Coronary artery (tissue), 2 donors: ENCODE measurements around the gene DENND2A.
A peak's percentile ranks its signal among the peaks of the same experiment; 100 is the strongest.
"Not testable (repeated sequence)": the region's sequence is repeated elsewhere in the genome, so short reads cannot be mapped to it uniquely, and the experiment has no call there.

Experiments used
- DNase-seq: peaks from one replicate; pipeline ENCODE4 v3.0.0-alpha.2; 2017; ENCODE audit warnings: low spot score
- H3K27ac ChIP-seq, 2 donors: fragments of 200-600 bp; sonication (generic); one replicate each; pipeline ENCODE4 v1.5.1; 2016 to 2019
- H3K4me3 ChIP-seq: fragments of 200-600 bp; sonication (generic); 2 replicates; pipeline ENCODE4 v1.5.1; 2016; ENCODE audit warnings: mild to moderate bottlenecking, moderate library complexity
- TF ChIP-seq, protein P1 (sequence below): fragments of 200-600 bp; sonication (generic); IDR thresholded peaks from one replicate; pipeline ENCODE4 v1.5.1; 2019; ENCODE audit warnings: antibody characterized with exemption

The DENND2A gene

DNA sequence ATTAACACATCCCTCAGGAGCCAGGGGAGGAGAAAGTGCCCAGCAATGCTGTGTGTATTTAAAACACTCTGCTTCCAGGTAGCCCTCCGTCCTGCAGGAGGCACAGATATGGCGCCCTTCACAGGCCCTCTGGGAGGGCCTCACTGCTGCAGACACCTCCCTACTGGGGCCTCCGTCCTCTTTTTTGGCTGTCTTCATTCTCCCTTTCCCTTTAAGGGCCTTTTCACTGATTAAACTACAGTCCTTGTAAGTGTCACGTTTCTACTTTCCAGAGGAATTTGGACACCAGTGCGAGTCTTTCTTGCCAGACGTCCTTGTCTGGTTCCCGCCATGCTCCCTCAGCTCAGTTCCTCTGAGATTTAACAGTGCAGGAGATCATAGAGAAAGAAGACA is 121.6 kb downstream of the DENND2A start:
- TF ChIP-seq, protein P1, sequence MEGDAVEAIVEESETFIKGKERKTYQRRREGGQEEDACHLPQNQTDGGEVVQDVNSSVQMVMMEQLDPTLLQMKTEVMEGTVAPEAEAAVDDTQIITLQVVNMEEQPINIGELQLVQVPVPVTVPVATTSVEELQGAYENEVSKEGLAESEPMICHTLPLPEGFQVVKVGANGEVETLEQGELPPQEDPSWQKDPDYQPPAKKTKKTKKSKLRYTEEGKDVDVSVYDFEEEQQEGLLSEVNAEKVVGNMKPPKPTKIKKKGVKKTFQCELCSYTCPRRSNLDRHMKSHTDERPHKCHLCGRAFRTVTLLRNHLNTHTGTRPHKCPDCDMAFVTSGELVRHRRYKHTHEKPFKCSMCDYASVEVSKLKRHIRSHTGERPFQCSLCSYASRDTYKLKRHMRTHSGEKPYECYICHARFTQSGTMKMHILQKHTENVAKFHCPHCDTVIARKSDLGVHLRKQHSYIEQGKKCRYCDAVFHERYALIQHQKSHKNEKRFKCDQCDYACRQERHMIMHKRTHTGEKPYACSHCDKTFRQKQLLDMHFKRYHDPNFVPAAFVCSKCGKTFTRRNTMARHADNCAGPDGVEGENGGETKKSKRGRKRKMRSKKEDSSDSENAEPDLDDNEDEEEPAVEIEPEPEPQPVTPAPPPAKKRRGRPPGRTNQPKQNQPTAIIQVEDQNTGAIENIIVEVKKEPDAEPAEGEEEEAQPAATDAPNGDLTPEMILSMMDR, result no peak
- Histone ChIP-seq H3K27ac (peak overlapping the region in 1 of 2 donors; percentile 70), H3K4me3 (no peak overlapping the region)
- no peak for DNase-seq

DNA sequence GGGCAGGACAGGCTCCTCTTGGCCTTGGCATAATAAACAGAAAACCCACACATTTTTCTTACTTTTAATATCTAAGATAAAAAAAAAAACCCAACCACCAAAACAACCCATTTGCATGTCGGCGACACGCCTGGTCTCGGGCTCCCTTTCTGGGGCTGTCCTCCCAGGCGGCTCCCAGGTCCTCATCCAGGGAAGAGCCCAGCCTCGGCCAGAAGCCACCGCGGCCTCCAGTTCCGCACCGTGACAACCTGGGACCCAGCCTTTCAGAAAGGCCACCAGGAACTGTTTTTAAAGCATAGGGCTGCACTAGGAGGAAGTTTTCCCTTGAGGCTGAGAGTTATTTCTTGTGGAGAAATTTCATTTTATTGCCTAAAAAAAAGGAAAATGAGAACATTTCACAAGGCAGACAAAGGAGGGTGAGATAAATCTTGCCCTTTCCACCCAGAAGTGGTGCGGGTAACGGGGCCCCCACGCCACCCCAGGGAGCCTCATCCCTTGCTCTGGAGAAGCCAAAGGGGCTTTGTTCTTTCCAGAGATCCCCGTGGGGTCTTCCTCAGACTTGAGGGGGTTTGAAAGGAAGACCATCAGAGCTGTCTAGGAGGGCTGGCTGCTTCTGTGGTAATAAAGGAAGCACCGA is 122.1 kb downstream of the DENND2A start:
- Histone ChIP-seq H3K4me3 (peak overlapping the region; percentile 22), H3K27ac (peak overlapping the region in 1 of 2 donors; percentile 70)
- TF ChIP-seq, protein P1, result no peak
- DNase-seq, result no peak

DNA sequence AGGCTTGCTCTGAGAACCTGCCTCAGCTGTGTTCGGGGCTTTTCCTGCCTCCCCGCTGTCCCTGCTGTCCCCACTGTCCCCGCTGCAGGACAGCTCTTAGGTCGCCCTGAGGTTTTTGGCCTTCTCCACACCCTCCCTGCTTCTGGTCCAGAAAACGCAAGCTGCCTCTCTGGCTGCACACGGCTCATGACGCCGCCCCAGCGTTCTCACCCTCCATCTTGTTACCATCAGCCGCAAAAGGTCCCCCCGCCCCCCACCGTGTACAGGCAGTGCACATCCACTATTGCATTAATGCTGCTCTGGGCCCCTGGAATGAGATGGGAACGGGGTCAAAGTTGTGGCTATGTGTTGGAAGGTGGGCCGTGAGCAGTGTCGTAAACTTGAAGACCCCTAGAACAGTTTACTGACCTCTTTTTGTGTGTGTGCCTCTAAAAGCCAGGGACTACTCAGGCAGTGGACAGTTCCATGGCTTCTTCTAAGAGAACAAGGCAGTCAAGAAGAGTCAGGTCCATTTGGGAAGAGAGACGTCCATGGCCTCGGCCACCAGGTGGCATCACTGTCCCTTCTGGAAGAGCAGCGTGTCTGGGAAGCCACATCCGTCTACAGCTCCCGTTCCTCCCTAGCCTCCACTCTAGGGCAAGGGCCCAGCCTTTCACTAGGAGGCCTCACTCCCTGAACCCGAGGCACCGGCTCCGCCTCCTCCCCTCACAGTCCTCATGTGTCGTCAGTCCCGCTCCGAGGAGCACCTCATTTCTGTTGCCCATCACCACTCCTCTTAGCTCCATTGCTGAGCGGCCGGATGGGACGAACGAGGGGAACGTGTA is 122.9 kb downstream of the DENND2A start:
- TF ChIP-seq, protein P1, result peak; percentile 68
- Histone ChIP-seq H3K27ac (peak overlapping the region in 1 of 2 donors; percentile 70), H3K4me3 (peak overlapping the region; percentile 22)
- DNase-seq, result peak; percentile 90

DNA sequence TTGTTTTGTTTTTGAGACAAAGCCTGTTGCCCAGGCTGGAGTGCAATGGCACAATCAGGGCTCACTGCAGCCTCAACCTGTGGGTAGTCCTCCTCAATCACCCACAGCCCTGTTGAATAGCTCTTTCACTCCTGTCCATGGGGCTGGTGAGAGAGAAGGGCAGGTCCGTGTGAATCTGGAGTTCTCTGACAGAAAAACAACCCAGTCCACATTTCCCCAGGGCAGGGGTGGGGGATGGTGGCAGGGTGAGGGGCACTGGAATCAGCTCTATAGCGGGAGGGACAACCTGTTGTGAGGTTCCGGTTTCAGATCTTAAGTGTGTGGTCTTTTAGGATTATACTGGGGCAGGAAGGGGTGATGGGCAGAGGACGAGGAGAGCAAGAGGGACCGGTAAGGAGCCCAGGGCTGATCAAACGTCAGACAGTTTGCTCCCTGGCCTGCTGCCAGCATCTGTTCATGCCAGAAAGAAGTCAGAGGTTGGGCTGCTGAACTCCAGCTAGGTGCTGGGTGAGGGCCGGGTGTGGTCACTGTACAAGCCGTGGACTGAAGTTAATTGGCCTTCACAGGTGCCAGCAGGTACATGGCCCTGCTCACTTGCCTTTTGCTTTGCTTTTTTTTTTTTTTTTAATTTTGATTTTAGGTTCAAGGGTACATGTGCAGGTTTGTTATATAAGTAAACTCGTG is 128.2 kb downstream of the DENND2A start:
- TF ChIP-seq, protein P1, result no peak
- no peak overlapping the region for H3K27ac ChIP-seq
- H3K4me3 ChIP-seq, result no peak overlapping the region
- no peak for DNase-seq

DNA sequence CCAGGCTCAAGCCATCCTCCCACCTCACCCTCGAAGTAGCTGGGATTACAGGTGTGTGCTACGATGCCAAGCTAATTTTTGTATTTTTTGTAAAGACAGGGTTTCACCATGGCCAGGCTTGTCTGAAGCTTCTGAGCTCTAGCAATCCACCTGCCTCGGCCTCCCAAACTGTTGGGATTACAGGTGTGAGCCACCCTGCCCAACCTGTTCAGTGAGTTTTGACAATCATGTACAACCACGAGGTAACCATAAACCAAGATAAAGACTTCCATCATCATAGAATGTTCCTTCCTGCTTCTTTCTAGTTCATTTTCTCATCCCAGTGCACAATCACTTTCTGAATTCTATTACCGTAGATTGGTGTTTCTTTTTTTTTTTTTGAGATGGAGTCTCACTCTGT is 130.8 kb downstream of the DENND2A start:
- DNase-seq, result no peak
- Histone ChIP-seq H3K27ac (no peak overlapping the region), H3K4me3 (no peak overlapping the region)
- TF ChIP-seq, protein P1, result no peak

DNA sequence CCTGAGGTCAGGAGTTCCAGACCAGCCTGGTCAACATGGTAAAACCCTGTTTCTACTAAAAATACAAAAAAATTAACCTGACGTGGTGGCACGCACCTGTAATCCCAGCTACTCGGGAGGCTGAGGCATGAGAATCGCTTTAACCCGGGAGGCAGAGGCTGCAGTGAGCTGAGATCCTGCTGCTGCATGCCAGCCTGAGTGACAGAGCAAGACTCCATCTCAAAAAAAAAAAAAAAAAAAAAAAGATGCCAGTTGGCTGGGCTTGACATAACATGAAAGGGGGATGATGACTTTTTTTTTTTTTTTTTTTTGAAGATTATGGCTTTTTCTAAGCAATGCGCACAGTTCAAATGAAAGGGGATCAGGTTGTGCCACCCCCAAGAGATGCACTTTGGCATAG is 133.1 kb downstream of the DENND2A start:
- not testable (repeated sequence) for DNase-seq, H3K4me3 ChIP-seq
- peak overlapping the region in 1 of 2 donors; percentile 72 for H3K27ac ChIP-seq

DNA sequence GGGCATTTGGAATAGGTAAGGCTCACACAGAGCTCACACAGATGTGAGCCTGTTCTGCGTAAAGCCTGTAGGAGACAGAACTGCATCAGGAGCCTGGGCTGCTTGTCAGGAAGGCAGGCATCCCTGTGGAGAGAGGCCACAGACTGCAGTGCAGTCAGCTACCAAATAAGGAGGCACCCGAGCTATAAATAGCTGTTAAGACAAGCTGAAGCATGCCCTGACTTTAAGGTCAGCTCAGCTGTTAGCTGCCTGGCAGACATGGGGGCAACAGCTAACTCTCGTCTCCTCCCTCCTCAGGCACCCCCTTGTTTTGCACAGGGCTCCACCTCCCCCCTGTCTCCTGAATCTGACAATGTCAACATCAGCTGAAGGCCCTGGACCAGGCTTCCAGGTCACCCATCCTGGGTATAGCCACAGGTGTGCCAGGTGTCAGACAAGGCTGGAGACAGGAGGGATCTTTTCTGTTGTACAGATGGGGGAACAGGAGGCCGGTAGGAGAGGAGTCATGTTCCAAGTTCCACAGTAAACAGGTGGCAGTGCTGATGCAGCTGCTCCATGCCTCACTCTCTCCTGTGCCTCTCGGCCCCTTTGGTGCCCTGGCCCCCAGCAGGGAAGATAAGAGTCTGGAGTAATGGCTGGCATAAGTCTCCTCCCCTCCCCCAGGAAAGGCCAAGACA is 133.7 kb downstream of the DENND2A start:
- peak overlapping the region; percentile 72 to 74 for H3K27ac ChIP-seq
- DNase-seq, result no peak
- no peak overlapping the region for H3K4me3 ChIP-seq
- TF ChIP-seq, protein P1, result no peak
